ENCODE data around the gene S100A7A.

DNA sequence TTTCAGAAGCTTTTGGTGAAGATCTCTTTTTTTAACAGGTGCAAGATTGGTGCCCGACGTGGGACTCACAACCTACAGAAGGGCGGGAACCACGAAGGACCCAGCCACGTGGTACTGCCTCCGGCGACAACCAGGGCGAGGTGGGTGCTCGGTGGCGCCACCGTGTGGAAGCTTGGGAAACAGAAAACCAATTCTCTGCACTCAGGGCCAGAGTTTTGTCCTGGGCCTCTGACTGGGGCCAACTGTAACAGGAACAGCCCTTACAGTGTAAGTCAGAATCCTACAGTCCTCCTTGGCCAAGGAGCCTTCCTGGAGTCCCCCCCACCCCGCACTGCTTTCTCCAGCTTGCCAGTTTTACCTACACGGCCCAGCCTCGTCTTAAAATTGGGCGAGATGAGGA is 11.6 kb upstream of the S100A7A start:
- TF ChIP-seq, protein P1, sequence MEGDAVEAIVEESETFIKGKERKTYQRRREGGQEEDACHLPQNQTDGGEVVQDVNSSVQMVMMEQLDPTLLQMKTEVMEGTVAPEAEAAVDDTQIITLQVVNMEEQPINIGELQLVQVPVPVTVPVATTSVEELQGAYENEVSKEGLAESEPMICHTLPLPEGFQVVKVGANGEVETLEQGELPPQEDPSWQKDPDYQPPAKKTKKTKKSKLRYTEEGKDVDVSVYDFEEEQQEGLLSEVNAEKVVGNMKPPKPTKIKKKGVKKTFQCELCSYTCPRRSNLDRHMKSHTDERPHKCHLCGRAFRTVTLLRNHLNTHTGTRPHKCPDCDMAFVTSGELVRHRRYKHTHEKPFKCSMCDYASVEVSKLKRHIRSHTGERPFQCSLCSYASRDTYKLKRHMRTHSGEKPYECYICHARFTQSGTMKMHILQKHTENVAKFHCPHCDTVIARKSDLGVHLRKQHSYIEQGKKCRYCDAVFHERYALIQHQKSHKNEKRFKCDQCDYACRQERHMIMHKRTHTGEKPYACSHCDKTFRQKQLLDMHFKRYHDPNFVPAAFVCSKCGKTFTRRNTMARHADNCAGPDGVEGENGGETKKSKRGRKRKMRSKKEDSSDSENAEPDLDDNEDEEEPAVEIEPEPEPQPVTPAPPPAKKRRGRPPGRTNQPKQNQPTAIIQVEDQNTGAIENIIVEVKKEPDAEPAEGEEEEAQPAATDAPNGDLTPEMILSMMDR (IDR thresholded peaks at IDR 0.05): peak in 4 of 7 experiments; percentile 8 to 26 (median 20)
- TF ChIP-seq POLR2A (IDR thresholded peaks at IDR 0.05): no peak

Measured in body of pancreas (tissue), 4 donors.